H9 (cell line): ENCODE measurements around the gene FRY. TPM values are rescaled to one million over a fixed set of nuclear protein-coding genes. Genes with fewer than 3 reads are reported as not detected.
A peak's percentile ranks its signal among the peaks of the same experiment; 100 is the strongest.

Source experiments
- DNase-seq: peaks from one replicate; pipeline ENCODE4 v3.0.0-alpha.2; 2017
- H2AFZ ChIP-seq: one replicate; pipeline ENCODE4 v1.6.1; 2013; ENCODE audit warnings: mild to moderate bottlenecking, low read length, control low read depth, moderate library complexity
- H2AK5ac ChIP-seq: 2 replicates; pipeline ENCODE4 v1.6.1; 2013; ENCODE audit warnings: low read length, control low read depth, mixed read lengths; ENCODE audit not compliant: insufficient read length
- H2BK120ac ChIP-seq: one replicate; pipeline ENCODE4 v1.6.1; 2013; ENCODE audit warnings: low read depth, mild to moderate bottlenecking, low read length, control low read depth, inconsistent platforms; ENCODE audit not compliant: poor library complexity, severe bottlenecking
- H2BK12ac ChIP-seq: 2 replicates; pipeline ENCODE4 v1.6.1; 2013; ENCODE audit warnings: low read length, control low read depth, mixed read lengths, low read depth; ENCODE audit not compliant: insufficient read length
- H2BK15ac ChIP-seq: 2 replicates; pipeline ENCODE4 v1.6.1; 2013; ENCODE audit warnings: low read depth, low read length, control low read depth
- H2BK20ac ChIP-seq: one replicate; pipeline ENCODE4 v1.6.1; 2013; ENCODE audit warnings: low read depth, mild to moderate bottlenecking, low read length, control low read depth, inconsistent platforms; ENCODE audit not compliant: poor library complexity, severe bottlenecking
- H2BK5ac ChIP-seq: 2 replicates; pipeline ENCODE4 v1.6.1; 2013; ENCODE audit warnings: low read length, control low read depth, mixed read lengths; ENCODE audit not compliant: insufficient read length
- H3K14ac ChIP-seq: 2 replicates; pipeline ENCODE4 v1.6.1; 2013; ENCODE audit warnings: low read length, control low read depth; ENCODE audit not compliant: insufficient read depth
- H3K18ac ChIP-seq: 2 replicates; pipeline ENCODE4 v1.6.1; 2013; ENCODE audit warnings: low read depth, mild to moderate bottlenecking, mixed read lengths, low read length, control low read depth; ENCODE audit not compliant: insufficient read length
- H3K23ac ChIP-seq: 2 replicates; pipeline ENCODE4 v1.6.1; 2013; ENCODE audit warnings: low read length, control low read depth, mixed read lengths, low read depth; ENCODE audit not compliant: insufficient read length
- H3K23me2 ChIP-seq: 2 replicates; pipeline ENCODE4 v1.6.1; 2013; ENCODE audit warnings: low read depth, mild to moderate bottlenecking, mixed read lengths, low read length, control low read depth; ENCODE audit not compliant: insufficient read length, poor library complexity, severe bottlenecking
- H3K27ac ChIP-seq: 2 replicates; pipeline ENCODE4 v1.5.1; 2013; ENCODE audit warnings: low read length, control low read depth, mixed read lengths, low read depth; ENCODE audit not compliant: insufficient read length
- H3K27me3 ChIP-seq: 2 replicates; pipeline ENCODE4 v1.6.1; 2013; ENCODE audit warnings: low read length, control low read depth, inconsistent platforms; ENCODE audit not compliant: insufficient read depth
- H3K4ac ChIP-seq: 2 replicates; pipeline ENCODE4 v1.6.1; 2013; ENCODE audit warnings: low read depth, mild to moderate bottlenecking, control low read depth, inconsistent platforms, low read length, moderate library complexity
- H3K4me1 ChIP-seq: 2 replicates; pipeline ENCODE4 v1.6.1; 2013; ENCODE audit warnings: low read length, control low read depth, inconsistent platforms; ENCODE audit not compliant: insufficient read depth
- H3K4me2 ChIP-seq: 2 replicates; pipeline ENCODE4 v1.6.1; 2013; ENCODE audit warnings: low read length, control low read depth, mixed read lengths; ENCODE audit not compliant: insufficient read length, insufficient read depth
- H3K56ac ChIP-seq: 2 replicates; pipeline ENCODE4 v1.6.1; 2013; ENCODE audit warnings: low read depth, mild to moderate bottlenecking, mixed read lengths, low read length, control low read depth; ENCODE audit not compliant: insufficient read length
- H3K79me1 ChIP-seq: 2 replicates; pipeline ENCODE4 v1.6.1; 2013; ENCODE audit warnings: low read depth, mild to moderate bottlenecking, moderate library complexity, low read length, control low read depth, inconsistent platforms; ENCODE audit not compliant: insufficient read depth, poor library complexity, severe bottlenecking
- H3K79me2 ChIP-seq: 2 replicates; pipeline ENCODE4 v1.6.1; 2013; ENCODE audit warnings: low read length, control low read depth, inconsistent platforms; ENCODE audit not compliant: insufficient read depth
- H3K9ac ChIP-seq: 2 replicates; pipeline ENCODE4 v1.6.1; 2013; ENCODE audit warnings: low read length, control low read depth, mixed read lengths; ENCODE audit not compliant: insufficient read length; ENCODE audit errors: extremely low read depth
- H3K9me3 ChIP-seq: one replicate; pipeline ENCODE4 v1.6.1; 2013; ENCODE audit warnings: low read depth, low read length, inconsistent platforms; ENCODE audit not compliant: control insufficient read depth
- H3T11ph ChIP-seq: one replicate; pipeline ENCODE4 v1.6.1; 2013; ENCODE audit warnings: mild to moderate bottlenecking, low read length, control low read depth, inconsistent platforms
- H4K20me1 ChIP-seq: one replicate; pipeline ENCODE4 v1.6.1; 2013; ENCODE audit not compliant: control insufficient read depth, insufficient read length, insufficient read depth
- H4K5ac ChIP-seq: 2 replicates; pipeline ENCODE4 v1.6.1; 2013; ENCODE audit warnings: low read depth, mild to moderate bottlenecking, mixed read lengths, low read length, control low read depth; ENCODE audit not compliant: insufficient read length
- H4K8ac ChIP-seq: replicated peaks from 2 replicates; pipeline ENCODE4 v1.6.1; 2013; ENCODE audit warnings: low read length, control low read depth, mixed read lengths, low read depth; ENCODE audit not compliant: insufficient read length
- H4K91ac ChIP-seq: 2 replicates; pipeline ENCODE4 v1.6.1; 2013; ENCODE audit warnings: low read depth, mild to moderate bottlenecking, moderate library complexity, mixed read lengths, low read length, control low read depth; ENCODE audit not compliant: insufficient read length
- H3K27ac Mint-ChIP-seq, 3 experiments: 2 replicates in 2 of 3; 3 replicates in 1 of 3; pipeline ENCODE4 v1.8.0; 2020 to 2021; ENCODE audit warnings: mixed read lengths in 3 of 3, mild to moderate bottlenecking in 1 of 3, moderate library complexity in 1 of 3
- H3K27me3 Mint-ChIP-seq: 2 replicates; pipeline ENCODE4 v1.8.0; 2021; ENCODE audit warnings: low read depth, mild to moderate bottlenecking, moderate library complexity, mixed read lengths
- H3K36me3 Mint-ChIP-seq, 3 experiments: 2 replicates in 2 of 3; 3 replicates in 1 of 3; pipeline ENCODE4 v1.8.0; 2020 to 2021; ENCODE audit warnings: low read depth in 3 of 3, mixed read lengths in 3 of 3; ENCODE audit not compliant: insufficient read depth in 1 of 3
- H3K4me1 Mint-ChIP-seq, 2 experiments: 2 replicates each; pipeline ENCODE4 v1.8.0; 2020; ENCODE audit warnings: mixed read lengths in 2 of 2
- H3K4me3 Mint-ChIP-seq, 2 experiments: 2 replicates in 1 of 2; 3 replicates in 1 of 2; pipeline ENCODE4 v1.8.0; 2020 to 2021; ENCODE audit warnings: mild to moderate bottlenecking in 2 of 2, mixed read lengths in 2 of 2, moderate library complexity in 1 of 2
- H3K9me3 Mint-ChIP-seq, 2 experiments: 2 replicates in 1 of 2; 3 replicates in 1 of 2; pipeline ENCODE4 v1.8.0; 2020; ENCODE audit warnings: mild to moderate bottlenecking in 2 of 2, mixed read lengths in 2 of 2, moderate library complexity in 1 of 2
- WGBS: extraction: QIAGEN DNeasy Blood & Tissue Kit; methylation state at CpG from one replicate; pipeline ENCODE4 v1.1.7; 2013; ENCODE audit warnings: missing lambda C conversion rate, low lambda C conversion rate, mixed read lengths; ENCODE audit not compliant: insufficient read length; ENCODE audit errors: extremely low coverage; 5-methylcytosine and 5-hydroxymethylcytosine counted together
- total RNA-seq: library from RNA; stranded (reverse); gene quantifications from 2 replicates; pipeline ENCODE4 v1.2.1, GENCODE V29; 2021
- TF ChIP-seq, protein P1 (sequence below): fragments of 200-600 bp; sonication (generic); conservative IDR thresholded peaks from 3 replicates; pipeline ENCODE4 v1.8.0; 2021; ENCODE audit warnings: antibody characterized with exemption, mild to moderate bottlenecking

Gene FRY
- total RNA-seq, 1 experiment from 2014 or later, result 5.2 TPM

DNA sequence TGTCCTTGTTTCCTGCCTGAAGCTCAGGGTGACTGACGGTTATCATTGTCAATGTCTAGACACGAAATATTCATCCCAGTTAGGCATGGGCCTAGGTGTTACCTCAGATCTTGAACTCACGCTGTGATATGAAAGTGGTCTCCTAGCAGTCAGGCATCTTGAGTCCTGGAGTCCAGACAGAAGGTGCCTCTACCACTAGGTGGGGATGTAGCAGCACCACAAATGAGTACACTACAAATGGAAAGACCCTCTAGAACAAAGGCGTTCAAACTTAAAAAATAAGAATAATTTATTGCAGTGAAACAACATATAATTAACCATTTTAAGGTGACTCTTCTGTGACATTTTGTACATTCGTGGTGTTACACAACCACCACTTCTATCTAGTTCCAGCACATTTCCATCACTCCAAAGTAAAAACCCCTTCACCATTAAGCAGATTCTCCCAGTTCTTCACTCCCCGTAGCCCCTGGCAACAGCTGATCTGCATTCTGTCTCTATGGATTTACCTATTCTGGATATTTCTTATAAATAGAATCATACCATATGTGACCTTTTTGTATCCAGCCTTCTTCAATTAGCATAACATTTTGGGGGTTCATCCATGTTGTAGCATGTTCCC, 11.9 kb upstream of the FRY start:
- no peak overlapping the region for H2BK5ac ChIP-seq
- no peak overlapping the region for H3T11ph ChIP-seq
- H3K27me3 Mint-ChIP-seq, result no peaks in the 10 kb centered on the region
- TF ChIP-seq, protein P1, sequence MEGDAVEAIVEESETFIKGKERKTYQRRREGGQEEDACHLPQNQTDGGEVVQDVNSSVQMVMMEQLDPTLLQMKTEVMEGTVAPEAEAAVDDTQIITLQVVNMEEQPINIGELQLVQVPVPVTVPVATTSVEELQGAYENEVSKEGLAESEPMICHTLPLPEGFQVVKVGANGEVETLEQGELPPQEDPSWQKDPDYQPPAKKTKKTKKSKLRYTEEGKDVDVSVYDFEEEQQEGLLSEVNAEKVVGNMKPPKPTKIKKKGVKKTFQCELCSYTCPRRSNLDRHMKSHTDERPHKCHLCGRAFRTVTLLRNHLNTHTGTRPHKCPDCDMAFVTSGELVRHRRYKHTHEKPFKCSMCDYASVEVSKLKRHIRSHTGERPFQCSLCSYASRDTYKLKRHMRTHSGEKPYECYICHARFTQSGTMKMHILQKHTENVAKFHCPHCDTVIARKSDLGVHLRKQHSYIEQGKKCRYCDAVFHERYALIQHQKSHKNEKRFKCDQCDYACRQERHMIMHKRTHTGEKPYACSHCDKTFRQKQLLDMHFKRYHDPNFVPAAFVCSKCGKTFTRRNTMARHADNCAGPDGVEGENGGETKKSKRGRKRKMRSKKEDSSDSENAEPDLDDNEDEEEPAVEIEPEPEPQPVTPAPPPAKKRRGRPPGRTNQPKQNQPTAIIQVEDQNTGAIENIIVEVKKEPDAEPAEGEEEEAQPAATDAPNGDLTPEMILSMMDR, result peak; percentile 89
- H3K27ac ChIP-seq, result no peak overlapping the region
- no peaks in the 10 kb centered on the region for H3K9me3 Mint-ChIP-seq
- H3K79me1 ChIP-seq, result no peaks in the 10 kb centered on the region
- H2AFZ ChIP-seq, result no peak overlapping the region
- no peak overlapping the region for H2BK20ac ChIP-seq
- no peak overlapping the region for H2AK5ac ChIP-seq
- H3K36me3 Mint-ChIP-seq, result no peaks in the 10 kb centered on the region
- H2BK12ac ChIP-seq, result no peak overlapping the region
- no peak overlapping the region for H4K8ac ChIP-seq
- H3K23ac ChIP-seq, result no peak overlapping the region
- H3K27ac Mint-ChIP-seq, result no peak overlapping the region
- H3K18ac ChIP-seq, result no peak overlapping the region
- no peaks in the 10 kb centered on the region for H4K20me1 ChIP-seq
- H4K5ac ChIP-seq, result no peak overlapping the region
- no peak overlapping the region for H3K14ac ChIP-seq
- no peak overlapping the region for H3K9ac ChIP-seq
- peak; percentile 59 for DNase-seq
- no peak overlapping the region for H2BK15ac ChIP-seq
- H3K4me3 Mint-ChIP-seq, result no peak overlapping the region
- no peak overlapping the region for H3K56ac ChIP-seq
- H2BK120ac ChIP-seq, result no peak overlapping the region
- no peak overlapping the region for H3K4me2 ChIP-seq
- no peak overlapping the region for H3K4ac ChIP-seq
- WGBS, result no CpG with 5 or more reads among the region's 6 CpGs
- H3K4me1 ChIP-seq, result no peaks in the 10 kb centered on the region
- H3K27me3 ChIP-seq, result no peaks in the 10 kb centered on the region
- peaks cover 13 to 14% of the 10 kb centered on the region in 2 experiments for H3K4me1 Mint-ChIP-seq
- no peak overlapping the region for H4K91ac ChIP-seq
- no peaks in the 10 kb centered on the region for H3K23me2 ChIP-seq
- H3K79me2 ChIP-seq, result no peaks in the 10 kb centered on the region
- H3K9me3 ChIP-seq, result no peaks in the 10 kb centered on the region
